MCF 10A (cell line): ENCODE measurements around the gene L3MBTL4. TPM values are rescaled to one million over a fixed set of nuclear protein-coding genes. Genes with fewer than 3 reads are reported as not detected.
"Not testable (repeated sequence)": the region's sequence is repeated elsewhere in the genome, so short reads cannot be mapped to it uniquely, and the experiment has no call there.

ENCODE experiments used
- BruUV-seq: library from RNA; stranded (reverse); fragments of 400-500 nt; replicated peaks from 2 replicates; lab custom pipeline; 2021; lab: Mats Ljungman, UMichigan
- CTCF ChIA-PET: fragments of 300-600 bp; sonication (Branson Sonifier 250); formaldehyde crosslinking; extraction: SDS; loops from one replicate; lab custom pipeline; 2021; ENCODE audit warnings: antibody characterized with exemption, inconsistent platforms; lab: Yijun Ruan, JAX
- POLR2A ChIA-PET: fragments of 300-600, 350-650 bp; sonication (Branson Sonifier 250); formaldehyde crosslinking; extraction: SDS; loops from one replicate; lab custom pipeline; 2020; ENCODE audit warnings: antibody characterized with exemption, inconsistent platforms; lab: Yijun Ruan, JAX
- DNase-seq: peaks from one replicate; pipeline ENCODE4 v3.0.0-alpha.2; 2018; ENCODE audit not compliant: unreplicated experiment
- H3K27ac Mint-ChIP-seq: one replicate; pipeline ENCODE4 v1.8.0; 2022; ENCODE audit warnings: mild to moderate bottlenecking, low read depth, mixed read lengths; ENCODE audit not compliant: unreplicated experiment
- H3K27me3 Mint-ChIP-seq: one replicate; pipeline ENCODE4 v1.8.0; 2022; ENCODE audit warnings: mixed read lengths; ENCODE audit not compliant: insufficient read depth, unreplicated experiment
- H3K36me3 Mint-ChIP-seq: one replicate; pipeline ENCODE4 v1.8.0; 2022; ENCODE audit warnings: mild to moderate bottlenecking, moderate library complexity, mixed read lengths; ENCODE audit not compliant: insufficient read depth, unreplicated experiment
- H3K4me1 Mint-ChIP-seq: one replicate; pipeline ENCODE4 v1.8.0; 2022; ENCODE audit warnings: mixed read lengths; ENCODE audit not compliant: insufficient read depth, unreplicated experiment
- H3K4me3 Mint-ChIP-seq: one replicate; pipeline ENCODE4 v1.8.0; 2022; ENCODE audit warnings: mild to moderate bottlenecking, moderate library complexity, mixed read lengths; ENCODE audit not compliant: unreplicated experiment
- H3K9me3 Mint-ChIP-seq: one replicate; pipeline ENCODE4 v1.8.0; 2022; ENCODE audit warnings: mixed read lengths; ENCODE audit not compliant: unreplicated experiment
- intact Hi-C: fragments of 100-400 bp; cut with micrococcal nuclease; formaldehyde crosslinking; loops from 2 replicates; pipeline ENCODE4 v1.14.1; 2022
- total RNA-seq: library from RNA; stranded (reverse); gene quantifications from 2 replicates; pipeline ENCODE4 v1.2.3, GENCODE V29; 2022
- TF ChIP-seq, protein P1 (sequence below): fragments of 200-600 bp; IDR thresholded peaks from one replicate; pipeline ENCODE4 v1.8.0; 2022; ENCODE audit warnings: antibody characterized with exemption, mild to moderate bottlenecking; ENCODE audit not compliant: unreplicated experiment

Gene L3MBTL4
- total RNA-seq, 1 experiment from 2014 or later, result not detected

DNA sequence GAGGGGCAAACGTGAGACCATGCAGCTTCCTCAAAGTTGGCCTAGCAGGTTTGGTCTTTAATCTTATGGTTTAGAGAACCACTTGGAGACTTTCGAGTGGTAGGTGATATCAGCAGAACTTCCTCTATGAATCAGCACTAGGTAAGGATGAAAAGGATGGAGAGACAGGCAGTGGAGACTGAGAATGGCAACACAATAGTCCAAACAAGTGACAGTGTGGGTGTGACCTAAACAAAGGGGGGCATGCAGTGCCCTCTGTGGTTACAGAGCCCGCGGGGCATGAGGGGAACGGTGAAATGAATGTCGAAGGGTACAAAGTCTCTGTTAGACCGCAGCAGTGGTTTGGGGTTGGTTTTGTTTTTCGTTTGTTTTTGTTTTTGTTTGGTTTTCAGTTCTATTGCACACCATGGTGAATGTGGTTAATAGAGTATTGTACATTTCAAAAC is 143.9 kb downstream of the L3MBTL4 start:
- Mint-ChIP-seq H3K27me3 (peaks cover 54% of the 10 kb centered on the region), H3K4me1 (peaks cover 10% of the 10 kb centered on the region), H3K36me3 (no peaks in the 10 kb centered on the region), H3K4me3 (no peak overlapping the region), H3K9me3 (no peaks in the 10 kb centered on the region), H3K27ac (no peak overlapping the region)
- ChIA-PET POLR2A (no interaction called here), CTCF (no interaction called here)
- no peak for DNase-seq
- intact Hi-C loops, result no loop called here
- BruUV-seq, result no TSS peak
- TF ChIP-seq, protein P1, sequence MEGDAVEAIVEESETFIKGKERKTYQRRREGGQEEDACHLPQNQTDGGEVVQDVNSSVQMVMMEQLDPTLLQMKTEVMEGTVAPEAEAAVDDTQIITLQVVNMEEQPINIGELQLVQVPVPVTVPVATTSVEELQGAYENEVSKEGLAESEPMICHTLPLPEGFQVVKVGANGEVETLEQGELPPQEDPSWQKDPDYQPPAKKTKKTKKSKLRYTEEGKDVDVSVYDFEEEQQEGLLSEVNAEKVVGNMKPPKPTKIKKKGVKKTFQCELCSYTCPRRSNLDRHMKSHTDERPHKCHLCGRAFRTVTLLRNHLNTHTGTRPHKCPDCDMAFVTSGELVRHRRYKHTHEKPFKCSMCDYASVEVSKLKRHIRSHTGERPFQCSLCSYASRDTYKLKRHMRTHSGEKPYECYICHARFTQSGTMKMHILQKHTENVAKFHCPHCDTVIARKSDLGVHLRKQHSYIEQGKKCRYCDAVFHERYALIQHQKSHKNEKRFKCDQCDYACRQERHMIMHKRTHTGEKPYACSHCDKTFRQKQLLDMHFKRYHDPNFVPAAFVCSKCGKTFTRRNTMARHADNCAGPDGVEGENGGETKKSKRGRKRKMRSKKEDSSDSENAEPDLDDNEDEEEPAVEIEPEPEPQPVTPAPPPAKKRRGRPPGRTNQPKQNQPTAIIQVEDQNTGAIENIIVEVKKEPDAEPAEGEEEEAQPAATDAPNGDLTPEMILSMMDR, result no peak

DNA sequence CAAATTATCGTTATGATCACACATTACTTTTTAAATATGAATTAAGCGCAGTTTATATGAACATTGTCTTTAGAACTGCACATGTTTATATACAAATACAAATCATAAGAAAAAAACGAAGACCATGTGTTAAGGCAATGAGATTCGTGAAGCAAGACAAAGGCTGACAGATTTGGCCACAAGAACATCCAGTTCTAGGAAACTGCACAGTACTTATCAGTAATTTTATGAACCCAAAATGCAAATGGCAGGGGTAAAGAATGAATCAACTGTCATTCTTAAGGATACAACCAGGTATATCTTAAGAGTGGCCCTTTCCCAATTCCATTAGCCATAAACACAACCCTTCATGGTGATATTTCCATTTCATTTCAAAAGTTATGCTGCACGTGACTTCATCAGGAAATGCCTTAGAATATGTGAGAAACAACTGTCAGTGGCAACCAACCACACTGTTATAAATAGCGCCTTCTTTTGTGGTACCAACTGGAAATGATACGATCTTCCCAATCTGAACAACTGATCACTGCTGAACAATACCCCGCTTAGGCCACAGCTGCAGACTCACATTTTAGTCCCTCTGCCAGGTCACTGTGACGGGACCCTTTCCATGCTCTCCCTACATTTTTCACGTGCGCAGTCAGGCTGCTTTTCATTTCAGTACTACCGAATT is 144.9 kb downstream of the L3MBTL4 start:
- H3K27me3 Mint-ChIP-seq, result peaks cover 44% of the 10 kb centered on the region
- H3K9me3 Mint-ChIP-seq, result no peaks in the 10 kb centered on the region
- H3K4me3 Mint-ChIP-seq, result no peak overlapping the region
- no peak for DNase-seq
- BruUV-seq, result no TSS peak
- TF ChIP-seq, protein P1, result no peak
- no peaks in the 10 kb centered on the region for H3K36me3 Mint-ChIP-seq
- peaks cover 10% of the 10 kb centered on the region for H3K4me1 Mint-ChIP-seq
- H3K27ac Mint-ChIP-seq, result no peak overlapping the region
- intact Hi-C loops, result no loop called here
- CTCF ChIA-PET, result no interaction called here
- POLR2A ChIA-PET, result no interaction called here

DNA sequence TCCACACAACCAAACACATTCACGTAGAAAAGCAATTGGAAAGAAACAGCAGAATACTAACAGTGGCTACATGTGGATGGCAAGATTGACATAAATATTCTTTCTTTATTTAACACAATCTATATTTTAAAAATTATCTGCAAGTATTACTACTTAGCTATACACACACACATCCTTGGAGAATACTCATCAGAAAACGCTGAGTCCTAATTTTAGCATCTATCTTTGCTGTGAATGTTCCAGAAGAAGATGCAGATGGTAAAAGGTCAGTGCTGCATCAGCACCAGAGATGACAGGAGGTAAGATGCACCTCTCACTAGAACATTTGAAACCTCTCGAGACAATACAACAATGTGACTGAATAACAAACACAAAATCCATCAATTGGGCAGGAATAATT is 148.5 kb downstream of the L3MBTL4 start:
- CTCF ChIA-PET, result no interaction called here
- Mint-ChIP-seq H3K4me3 (no peak overlapping the region), H3K9me3 (no peaks in the 10 kb centered on the region), H3K36me3 (no peaks in the 10 kb centered on the region), H3K27me3 (peaks cover 13% of the 10 kb centered on the region), H3K4me1 (no peaks in the 10 kb centered on the region), H3K27ac (no peak overlapping the region)
- BruUV-seq, result no TSS peak
- no peak for DNase-seq
- POLR2A ChIA-PET, result no interaction called here
- TF ChIP-seq, protein P1, result no peak
- intact Hi-C loops, result no loop called here

DNA sequence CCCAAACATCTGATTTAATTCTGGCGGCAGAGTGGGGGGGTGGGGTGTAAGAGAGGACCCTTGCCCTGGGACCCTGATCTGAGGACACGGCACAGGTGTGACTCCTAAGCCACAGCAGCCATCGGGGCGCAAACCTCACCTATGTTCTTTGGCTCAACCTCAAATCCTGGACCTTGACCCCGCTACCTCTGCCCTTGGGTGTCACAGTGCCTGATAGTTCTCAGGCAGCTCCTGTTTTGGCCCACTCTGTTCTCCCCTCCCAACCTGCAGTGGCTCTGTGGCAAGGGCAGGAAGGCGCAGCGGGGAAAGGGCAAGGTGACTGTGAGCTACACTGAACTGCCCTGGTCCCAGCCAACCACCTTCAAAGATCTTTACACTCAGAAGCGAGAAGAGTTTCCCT is 152.8 kb downstream of the L3MBTL4 start:
- POLR2A ChIA-PET, result interaction anchor here (0.6 kb wide), 1 partner anchor 371 kb away, joined by 3 read pairs; no protein-coding TSS in a partner anchor
- peaks cover 20% of the 10 kb centered on the region for H3K9me3 Mint-ChIP-seq
- TF ChIP-seq, protein P1, result no peak
- H3K4me1 Mint-ChIP-seq, result no peaks in the 10 kb centered on the region
- H3K27ac Mint-ChIP-seq, result no peak overlapping the region
- intact Hi-C loops, result no loop called here
- no TSS peak for BruUV-seq
- H3K36me3 Mint-ChIP-seq, result no peaks in the 10 kb centered on the region
- CTCF ChIA-PET, result no interaction called here
- peaks cover under 1% of the 10 kb centered on the region for H3K27me3 Mint-ChIP-seq
- H3K4me3 Mint-ChIP-seq, result no peak overlapping the region
- DNase-seq, result no peak

DNA sequence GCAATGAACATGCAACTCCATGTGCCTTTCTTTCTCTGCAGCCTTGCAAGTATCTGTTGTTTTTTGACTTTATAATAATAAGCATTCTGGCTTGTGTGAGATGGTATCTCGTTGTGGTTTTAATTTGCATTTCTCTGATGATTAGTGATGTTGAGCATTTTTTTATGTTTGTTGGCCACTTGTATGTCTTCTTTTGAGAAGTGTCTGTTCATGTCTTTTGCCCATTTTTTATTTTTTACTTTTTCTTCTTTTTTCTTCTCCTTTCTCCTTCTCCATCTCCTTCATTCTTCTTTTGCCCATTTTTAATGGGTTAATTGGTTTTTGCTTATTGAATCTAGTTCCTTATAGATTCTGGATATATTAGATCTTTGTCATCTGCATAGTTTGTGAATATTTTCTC is 155.4 kb downstream of the L3MBTL4 start:
- intact Hi-C loops, H3K4me3 Mint-ChIP-seq, BruUV-seq, H3K4me1 Mint-ChIP-seq, POLR2A ChIA-PET, H3K36me3 Mint-ChIP-seq, H3K27ac Mint-ChIP-seq, DNase-seq: not testable (repeated sequence)
- peaks cover 20% of the 10 kb centered on the region for H3K9me3 Mint-ChIP-seq
- H3K27me3 Mint-ChIP-seq, result peaks cover 11% of the 10 kb centered on the region
- CTCF ChIA-PET, result interaction anchor here (0.7 kb wide), 1 partner anchor 105 kb away, joined by 3 read pairs; no protein-coding TSS in a partner anchor
